Fibroblast of lung (primary cell): ENCODE measurements around the gene VEPH1. TPM values are rescaled to one million over a fixed set of nuclear protein-coding genes. Genes with fewer than 3 reads are reported as not detected.

Experiments
- DNase-seq, 2 donors: peaks; one replicate each; pipeline versions ENCODE4 v3.0.0 to v3.0.0-alpha.2; 2010; ENCODE audit warnings: low read depth in 2 of 2
- H2AFZ ChIP-seq: 2 replicates; pipeline ENCODE4 v1.5.1; 2012; ENCODE audit warnings: low read length, control low read depth, inconsistent platforms
- H3K27ac ChIP-seq: 2 replicates; pipeline ENCODE4 v1.5.1; 2011; ENCODE audit warnings: low read length, control low read depth; ENCODE audit not compliant: insufficient read depth
- H3K27me3 ChIP-seq: 2 replicates; pipeline ENCODE4 v1.5.1; 2011; ENCODE audit warnings: mild to moderate bottlenecking, low read length; ENCODE audit not compliant: control insufficient read depth, insufficient read depth
- H3K36me3 ChIP-seq: 2 replicates; pipeline ENCODE4 v1.5.1; 2011; ENCODE audit warnings: low read length; ENCODE audit not compliant: control insufficient read depth, insufficient read depth
- H3K4me1 ChIP-seq: 2 replicates; pipeline ENCODE4 v1.5.1; 2011; ENCODE audit warnings: low read length; ENCODE audit not compliant: control insufficient read depth, insufficient read depth; ENCODE audit errors: extremely low read depth
- H3K4me2 ChIP-seq: 2 replicates; pipeline ENCODE4 v1.5.1; 2011; ENCODE audit warnings: low read length, control low read depth; ENCODE audit not compliant: insufficient read depth; ENCODE audit errors: extremely low read depth
- H3K4me3 ChIP-seq, 4 experiments: fragments of 200-600 bp in 1 of 4; sonication (generic) in 1 of 4; replicated peaks in 1 of 4; 2 replicates each; pipeline ENCODE4 v1.5.1; 2011 to 2016; ENCODE audit warnings: low read length in 4 of 4, low read depth in 3 of 4, mild to moderate bottlenecking in 3 of 4, control low read depth in 2 of 4, inconsistent platforms in 1 of 4, mixed read lengths in 1 of 4; ENCODE audit not compliant: insufficient read depth in 1 of 4; ENCODE audit errors: control extremely low read depth in 1 of 4
- H3K79me2 ChIP-seq: 2 replicates; pipeline ENCODE4 v1.5.1; 2012; ENCODE audit warnings: mild to moderate bottlenecking, low read length, inconsistent platforms; ENCODE audit not compliant: control insufficient read depth, insufficient read depth
- H3K9ac ChIP-seq: 2 replicates; pipeline ENCODE4 v1.5.1; 2011; ENCODE audit warnings: mild to moderate bottlenecking, low read length, control low read depth; ENCODE audit not compliant: insufficient read depth
- H3K9me3 ChIP-seq: 2 replicates; pipeline ENCODE4 v1.5.1; 2012; ENCODE audit warnings: low read depth, low read length; ENCODE audit not compliant: control insufficient read depth, insufficient read depth
- H4K20me1 ChIP-seq: 2 replicates; pipeline ENCODE4 v1.5.1; 2011; ENCODE audit warnings: low read length; ENCODE audit not compliant: control insufficient read depth, insufficient read depth; ENCODE audit errors: extremely low read depth
- CTCF ChIP-seq, 2 donors: IDR thresholded peaks in 1 of 2; conservative IDR thresholded peaks in 1 of 2; 1 replicate in 1 of 2; 2 replicates in 1 of 2; pipeline ENCODE4 v1.5.1; 2011 to 2012; ENCODE audit warnings: low read length in 2 of 2, control low read depth in 1 of 2, inconsistent platforms in 1 of 2, low read depth in 1 of 2, mild to moderate bottlenecking in 1 of 2
- EZH2 ChIP-seq: IDR thresholded peaks from 2 replicates; pipeline ENCODE4 v1.5.1; 2012; ENCODE audit warnings: low read length, control low read depth, mild to moderate bottlenecking; ENCODE audit errors: missing control alignments
- polyA plus RNA-seq, 2 donors: library from polyadenylated mRNA; depleted of rRNA in 1 of 2; stranded (reverse) in 1 of 2; unstranded in 1 of 2; fragments of >200 nt; gene quantifications; 2 replicates each; pipeline ENCODE4 v1.2.1, GENCODE V29; 2011 to 2012; ENCODE audit warnings: missing spikeins in 1 of 2
- total RNA-seq: library from RNA; depleted of rRNA; stranded (reverse); fragments of >200 nt; gene quantifications from 2 replicates; pipeline ENCODE4 v1.2.1, GENCODE V29; 2014

VEPH1 gene
- total and polyA plus RNA-seq, 2 donors (not counting 1 experiment from before 2014, with no cell fraction given) = 13.1 to 34.7 TPM

GRCh38 chr3:157251685-157252084, 251.5 kb downstream of the VEPH1 start:
- Histone ChIP-seq H3K4me2 (no peak overlapping the region), H3K4me3 (no peak overlapping the region), H3K79me2 (no peaks in the 10 kb centered on the region), H3K27me3 (no peaks in the 10 kb centered on the region), H4K20me1 (no peaks in the 10 kb centered on the region), H3K36me3 (no peaks in the 10 kb centered on the region), H3K9me3 (no peaks in the 10 kb centered on the region), H3K27ac (no peak overlapping the region), H3K9ac (no peak overlapping the region), H2AFZ (no peak overlapping the region), H3K4me1 (peaks cover 3% of the 10 kb centered on the region)
- TF ChIP-seq EZH2 (no peak), CTCF (conservative IDR thresholded peaks at IDR 0.05 in 1 of 2, IDR thresholded peaks at IDR 0.05 in 1 of 2; ENCODE audit: low read depth in 1 of 2, low read length in 2 of 2) (no peak)
- DNase-seq = no peak

- Histone ChIP-seq H3K4me3 (no peak overlapping the region), H3K36me3 (no peaks in the 10 kb centered on the region), H3K27me3 (no peaks in the 10 kb centered on the region), H3K9ac (no peak overlapping the region), H3K9me3 (no peaks in the 10 kb centered on the region), H2AFZ (no peak overlapping the region), H4K20me1 (no peaks in the 10 kb centered on the region), H3K79me2 (no peaks in the 10 kb centered on the region), H3K4me2 (no peak overlapping the region), H3K4me1 (peaks cover 3% of the 10 kb centered on the region), H3K27ac (no peak overlapping the region)
- no peak for TF ChIP-seq CTCF (conservative IDR thresholded peaks at IDR 0.05 in 1 of 2, IDR thresholded peaks at IDR 0.05 in 1 of 2; ENCODE audit: low read depth in 1 of 2, low read length in 2 of 2)
- no peak for TF ChIP-seq EZH2
- no peak for DNase-seq
Observed at GRCh38 chr3:157249606-157250005, 253.6 kb downstream of the VEPH1 start.

GRCh38 chr3:157248590-157249422, 254.4 kb downstream of the VEPH1 start:
- peaks cover 3% of the 10 kb centered on the region for H3K4me1 ChIP-seq
- H3K4me3 ChIP-seq = no peak overlapping the region
- no peaks in the 10 kb centered on the region for H3K79me2 ChIP-seq
- no peak overlapping the region for H2AFZ ChIP-seq
- no peaks in the 10 kb centered on the region for H3K9me3 ChIP-seq
- H3K36me3 ChIP-seq = no peaks in the 10 kb centered on the region
- H4K20me1 ChIP-seq = no peaks in the 10 kb centered on the region
- TF ChIP-seq EZH2 = no peak
- TF ChIP-seq CTCF (conservative IDR thresholded peaks at IDR 0.05 in 1 of 2, IDR thresholded peaks at IDR 0.05 in 1 of 2; ENCODE audit: low read depth in 1 of 2, low read length in 2 of 2) = no peak
- H3K27me3 ChIP-seq = no peaks in the 10 kb centered on the region
- no peak overlapping the region for H3K9ac ChIP-seq
- peak; percentile 89 to 94 for DNase-seq
- no peak overlapping the region for H3K27ac ChIP-seq
- H3K4me2 ChIP-seq = peak overlapping the region; percentile 4
